Measurements from ENCODE around the gene DLGAP1. TPM values are rescaled to one million over a fixed set of nuclear protein-coding genes. Genes with fewer than 3 reads are reported as not detected.
A peak's percentile ranks its signal among the peaks of the same experiment; 100 is the strongest.

DLGAP1 gene
- total RNA-seq, 1 experiment from 2014 or later, result not detected

DNA sequence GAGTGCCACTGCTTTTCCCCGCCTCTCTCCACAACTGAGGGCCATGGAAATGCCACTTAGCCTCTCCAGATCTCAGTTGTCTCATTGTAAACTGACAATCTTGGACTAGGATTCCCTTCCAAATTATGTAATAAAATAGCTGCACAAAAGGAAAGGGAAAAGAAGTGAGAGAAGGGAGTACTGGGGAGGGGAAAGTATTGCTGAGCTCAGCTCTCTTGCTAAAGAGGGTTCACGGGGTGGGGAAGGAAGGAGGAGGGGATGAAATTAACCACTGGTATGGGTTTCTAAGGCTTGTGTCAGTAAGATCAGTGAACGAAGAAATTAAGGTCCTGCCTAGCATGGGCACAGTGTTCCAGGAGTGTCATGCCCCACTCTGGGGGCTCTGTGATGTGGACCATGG is 587.9 kb downstream of the DLGAP1 start:
- no peak for DNase-seq (ENCODE audit: low spot score)

DNA sequence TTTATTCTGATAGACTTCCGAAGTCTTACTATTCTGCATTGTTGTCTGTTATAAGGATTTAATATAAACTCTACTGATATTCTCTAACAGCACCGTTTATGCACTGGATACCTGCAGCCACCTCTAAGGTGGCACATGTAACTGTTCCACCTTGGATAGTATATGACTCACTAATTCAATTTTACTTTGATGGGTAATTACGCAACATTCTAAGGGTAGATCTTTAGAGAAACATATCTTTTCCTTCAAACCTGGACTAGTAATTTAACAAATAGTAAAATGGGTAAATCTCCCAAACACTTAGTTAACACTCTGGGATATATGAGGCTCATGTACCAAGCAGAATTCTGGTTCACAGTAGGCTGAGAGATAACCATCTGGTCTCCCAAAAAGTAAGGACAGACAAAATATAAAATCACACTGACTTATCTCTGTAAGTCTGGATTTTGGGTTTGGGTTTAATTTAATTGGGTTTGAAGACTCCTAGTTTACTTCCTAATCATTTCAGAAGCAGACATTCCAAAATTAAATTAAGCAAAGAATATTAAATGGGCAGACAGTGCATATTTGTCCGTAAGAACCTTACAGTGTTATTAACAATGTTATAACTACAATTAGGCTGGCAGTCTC is 590.3 kb downstream of the DLGAP1 start:
- DNase-seq (ENCODE audit: low spot score), result no peak

DNA sequence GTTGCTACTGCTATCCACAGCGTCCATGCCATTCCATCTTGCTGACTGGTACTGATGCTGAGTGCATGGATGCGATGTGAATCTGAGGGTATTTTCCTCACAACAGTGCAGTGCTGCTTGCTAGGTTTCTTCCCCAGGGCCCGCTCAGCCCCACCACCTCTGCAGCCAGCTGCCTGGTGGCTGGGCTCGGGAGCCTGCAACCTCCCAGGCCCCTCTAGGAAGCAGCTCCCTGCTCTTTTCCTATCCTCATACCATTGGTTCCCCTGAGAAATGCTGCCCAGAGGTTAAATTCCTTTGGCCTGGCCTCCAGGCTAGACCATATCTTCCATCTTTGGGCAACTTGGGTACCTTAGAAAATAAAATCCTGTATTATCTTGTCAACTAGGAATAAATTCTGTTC is 591.5 kb downstream of the DLGAP1 start:
- no peak for DNase-seq (ENCODE audit: low spot score)

DNA sequence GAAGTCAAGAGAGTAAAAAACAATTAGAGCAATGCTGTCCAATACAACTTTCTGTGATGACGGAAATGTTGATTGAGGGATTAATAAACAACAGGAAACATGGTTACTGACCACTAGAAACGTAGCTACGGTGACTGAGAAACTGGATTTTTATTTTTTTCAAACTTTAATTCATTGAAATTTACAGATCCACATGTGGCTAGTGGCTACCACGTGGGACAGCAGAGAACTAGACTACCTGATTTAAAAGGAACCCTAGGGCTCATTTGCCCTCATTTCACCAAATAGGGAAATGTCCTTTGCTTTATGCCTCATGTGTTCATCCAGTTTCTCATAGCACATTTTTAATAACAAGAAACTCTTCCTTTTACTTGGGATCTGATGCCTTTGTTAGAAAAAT is 592.1 kb downstream of the DLGAP1 start:
- no peak for DNase-seq (ENCODE audit: low spot score)

DNA sequence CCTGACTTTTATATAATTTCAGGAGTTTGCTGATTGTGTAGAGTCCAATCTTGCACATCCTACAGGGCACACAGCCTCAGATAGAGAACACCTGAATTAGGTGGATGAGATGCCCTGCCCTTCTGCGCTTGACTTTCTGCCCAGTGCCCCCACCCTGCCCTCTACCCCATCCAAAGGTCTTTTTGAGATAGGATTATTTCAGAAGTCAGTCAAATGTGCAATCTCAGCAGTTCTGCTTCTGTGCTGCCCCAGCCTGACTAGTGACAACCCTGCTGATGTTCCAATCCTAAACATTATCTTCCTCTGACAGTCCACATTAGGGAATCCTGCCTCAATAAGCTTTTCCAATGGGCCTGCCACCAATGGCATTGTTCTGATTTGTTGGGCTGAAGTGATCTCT is 593.6 kb downstream of the DLGAP1 start:
- DNase-seq (ENCODE audit: low spot score), result no peak

DNA sequence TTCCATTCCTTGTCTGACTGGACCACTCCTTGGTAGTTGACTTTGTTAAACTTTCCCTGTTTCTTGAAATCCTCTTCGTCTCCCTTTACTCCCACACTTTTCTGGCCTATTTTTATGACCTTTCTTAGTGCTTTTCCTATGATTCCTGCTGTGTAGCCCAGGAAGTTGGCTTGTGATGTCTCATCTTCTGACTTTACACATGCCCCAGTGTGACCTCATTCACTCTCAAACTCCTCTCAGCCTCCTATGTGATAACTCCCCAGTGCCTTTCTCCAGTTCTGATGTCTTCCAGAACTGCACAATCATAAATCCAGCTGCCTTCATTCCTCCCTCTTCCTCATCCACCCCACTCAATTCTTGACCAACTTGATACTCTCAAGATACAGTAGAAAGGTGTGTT is 597.6 kb downstream of the DLGAP1 start:
- DNase-seq (ENCODE audit: low spot score), result peak; percentile 19

DNA sequence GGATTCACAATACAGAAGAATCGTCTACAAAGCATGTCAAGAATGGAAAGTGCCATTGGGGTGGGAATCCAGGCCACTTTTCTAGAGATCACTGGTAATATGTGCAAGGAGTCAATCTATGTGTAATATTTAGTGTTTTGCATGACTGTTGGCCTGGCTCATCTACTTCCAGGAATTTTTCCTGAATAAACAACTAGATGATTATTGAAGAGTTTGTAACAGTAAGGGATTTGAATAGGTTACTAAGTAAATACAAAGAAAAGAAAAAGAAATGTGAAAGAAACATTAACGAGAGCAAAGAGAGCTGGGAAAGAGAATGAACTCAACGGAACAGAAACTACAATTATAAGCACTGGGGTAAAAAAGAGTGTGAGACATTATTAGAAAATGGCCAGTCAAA is 599.1 kb downstream of the DLGAP1 start:
- no peak for DNase-seq (ENCODE audit: low spot score)

DNA sequence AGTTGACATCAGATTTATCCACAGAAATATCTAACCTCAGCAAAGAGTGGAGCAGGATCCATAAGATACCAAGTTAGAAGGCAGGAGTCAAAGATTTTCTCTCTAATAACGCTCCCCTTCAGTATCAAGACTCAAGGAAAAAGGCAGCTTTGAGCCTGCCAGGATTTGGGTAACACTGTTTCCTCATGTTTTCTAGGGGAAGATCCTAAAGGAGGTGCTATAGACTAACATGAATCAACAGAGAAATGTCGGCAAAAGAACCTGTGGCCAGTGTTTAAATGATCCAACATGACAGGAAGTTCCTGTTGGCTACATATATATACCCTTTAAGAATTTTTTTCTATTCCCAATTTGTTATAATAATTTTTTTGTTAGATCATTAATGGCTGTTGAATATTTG is 602.8 kb downstream of the DLGAP1 start:
- DNase-seq (ENCODE audit: low spot score), result peak; percentile 8

DNA sequence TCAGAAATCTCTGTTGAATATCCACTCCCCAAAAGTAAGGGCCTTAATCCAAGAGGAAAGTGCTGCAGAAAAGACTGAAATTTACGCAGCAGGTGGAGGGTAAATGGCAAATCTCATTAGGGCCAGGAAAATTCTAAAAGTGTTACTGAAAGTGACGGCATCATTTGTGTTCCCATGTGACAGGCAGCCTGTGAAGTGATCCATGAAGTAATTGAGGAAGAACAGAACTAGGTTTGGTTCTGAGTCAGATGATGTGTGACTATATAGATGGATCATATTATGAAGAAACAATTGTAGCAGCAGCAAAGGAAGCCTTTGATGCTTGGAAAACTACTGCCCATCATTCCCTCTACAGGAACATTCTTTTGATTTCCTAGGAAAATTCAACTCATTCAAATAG is 603.9 kb downstream of the DLGAP1 start:
- DNase-seq (ENCODE audit: low spot score), result no peak

DNA sequence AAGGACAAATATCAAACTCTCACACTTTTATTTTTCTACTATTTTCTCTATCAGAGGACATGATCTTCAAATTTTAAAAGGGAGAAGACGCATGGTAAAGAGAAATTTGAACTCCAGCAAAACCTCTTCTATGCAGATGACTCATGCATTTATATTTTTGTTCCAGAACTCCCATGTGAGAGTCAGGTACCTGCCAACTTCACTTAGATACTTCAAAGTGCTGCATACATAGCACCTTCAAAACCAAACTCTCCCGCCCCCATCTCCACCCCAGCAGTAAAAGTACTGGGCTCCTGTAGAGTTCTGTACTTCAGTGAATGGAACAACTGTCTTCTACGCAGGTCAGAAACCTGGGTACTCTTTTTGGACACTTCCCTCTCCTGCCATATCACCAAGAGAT is 606.8 kb downstream of the DLGAP1 start:
- DNase-seq (ENCODE audit: low spot score), result no peak

DNA sequence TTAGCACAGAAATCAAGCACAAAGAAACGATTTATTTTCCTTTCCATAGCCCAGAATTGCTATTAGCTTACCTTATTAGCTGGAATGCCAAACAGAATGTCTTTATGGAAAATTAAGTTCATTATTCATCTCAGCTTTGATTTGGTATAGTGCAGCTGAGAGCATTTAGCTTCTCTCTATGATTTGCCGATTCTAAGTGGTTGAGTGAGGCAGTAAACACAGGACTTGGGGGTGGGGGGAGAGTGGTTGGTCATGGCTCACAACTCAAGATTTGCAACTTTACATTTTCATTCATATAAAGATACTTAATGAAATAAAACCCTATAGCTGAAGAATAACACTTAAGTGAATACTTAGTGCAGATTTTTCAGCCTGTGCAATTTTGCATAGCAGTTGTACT is 609.9 kb downstream of the DLGAP1 start:
- DNase-seq (ENCODE audit: low spot score), result no peak

DNA sequence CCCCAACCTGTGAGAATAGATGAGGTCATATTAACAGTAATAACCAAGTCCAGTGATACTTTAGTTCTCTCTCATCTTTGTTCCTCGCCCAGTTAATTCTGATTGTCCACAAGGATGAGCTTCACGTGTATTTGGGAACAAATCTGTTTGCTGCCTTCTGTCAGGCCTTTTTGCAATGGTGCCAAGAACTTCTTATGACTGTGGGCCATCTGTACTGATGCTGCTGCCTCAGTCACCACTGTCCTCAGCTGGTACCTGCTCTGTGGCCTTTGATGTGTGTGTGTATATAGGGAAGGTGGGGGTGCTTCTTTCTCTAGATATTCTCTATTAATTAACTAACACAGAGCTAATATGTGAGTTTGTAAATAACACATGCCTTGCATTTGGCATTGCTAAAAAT is 612.3 kb downstream of the DLGAP1 start:
- no peak for DNase-seq (ENCODE audit: low spot score)

DNA sequence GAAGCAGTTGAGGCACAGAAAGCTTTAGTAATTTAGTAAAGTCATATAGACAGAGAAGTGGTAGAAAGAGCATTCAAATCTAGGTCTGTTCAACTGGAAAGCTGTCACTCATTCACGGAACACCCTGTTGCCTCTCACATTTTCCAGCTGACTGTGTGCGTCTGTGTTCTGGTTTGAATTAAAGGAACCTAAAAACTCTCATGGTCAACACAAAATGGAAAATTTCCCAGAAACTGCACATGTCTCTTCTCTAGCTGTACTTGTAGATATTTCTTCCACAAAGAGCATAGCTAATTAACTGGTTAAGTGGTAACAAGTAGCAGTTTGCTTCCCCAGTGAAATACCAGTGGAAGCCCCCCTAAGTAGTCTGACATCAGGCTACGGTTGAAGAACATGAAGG is 614.3 kb downstream of the DLGAP1 start:
- DNase-seq (ENCODE audit: low spot score), result no peak

DNA sequence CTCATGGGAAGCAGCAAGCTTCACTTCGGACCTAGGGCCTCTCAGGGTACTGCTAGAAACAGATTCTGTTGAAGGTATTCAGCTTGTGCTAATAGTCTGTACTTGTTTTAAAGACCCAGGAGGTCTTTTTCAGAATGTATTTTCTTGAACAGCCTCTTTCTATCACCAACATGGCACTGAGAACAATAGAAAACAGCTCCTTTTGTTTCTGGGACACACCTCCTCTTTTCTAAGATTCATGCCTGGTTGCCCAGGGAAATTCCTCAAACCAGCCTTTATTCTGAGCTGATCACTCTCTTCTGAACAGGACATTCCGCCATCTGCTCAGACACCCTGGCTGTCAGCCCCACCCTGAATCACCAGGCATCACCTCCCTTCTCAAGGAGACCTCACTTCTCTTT is 615.5 kb downstream of the DLGAP1 start:
- DNase-seq (ENCODE audit: low spot score), result no peak

DNA sequence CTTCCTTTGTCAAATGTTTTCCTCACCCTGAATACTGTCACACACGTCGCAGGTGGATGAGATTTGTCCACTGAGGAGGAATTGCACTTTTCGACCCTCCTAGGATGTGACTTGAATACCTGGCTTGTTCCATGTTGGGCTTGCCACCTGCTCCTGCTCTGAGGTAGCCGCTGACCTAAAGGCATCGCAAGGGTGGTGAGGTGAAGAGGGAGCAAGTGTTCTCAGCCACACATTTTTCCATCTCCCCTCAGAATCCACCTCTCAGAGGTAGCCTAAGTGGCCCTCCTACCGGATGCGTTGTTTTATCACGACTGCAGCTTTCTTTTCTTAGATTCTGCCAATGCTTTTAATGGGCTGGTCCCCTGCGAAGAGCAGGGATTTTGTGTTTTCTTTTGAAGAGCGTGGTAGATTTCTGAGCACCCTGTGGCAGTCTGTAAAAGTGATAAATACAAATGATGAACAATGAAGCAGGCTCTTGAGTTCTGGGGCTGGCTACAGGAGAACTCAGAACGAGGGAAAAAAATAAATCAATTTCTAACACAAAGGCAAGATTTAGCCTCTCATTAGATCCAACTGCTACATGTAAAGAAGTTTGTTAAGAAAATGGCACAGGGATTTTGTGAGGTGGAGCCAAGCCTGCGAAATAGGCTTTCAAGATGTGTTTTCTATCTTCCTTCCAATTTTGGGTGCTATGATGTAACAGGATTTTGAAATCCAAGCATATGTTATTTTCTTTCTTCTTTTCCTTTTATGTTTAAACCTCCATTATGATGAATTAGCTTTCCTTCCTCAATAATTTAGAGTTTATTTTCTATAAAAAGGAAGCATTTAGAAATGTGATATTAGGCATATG is 618.4 kb downstream of the DLGAP1 start:
- DNase-seq (ENCODE audit: low spot score), result no peak

DNA sequence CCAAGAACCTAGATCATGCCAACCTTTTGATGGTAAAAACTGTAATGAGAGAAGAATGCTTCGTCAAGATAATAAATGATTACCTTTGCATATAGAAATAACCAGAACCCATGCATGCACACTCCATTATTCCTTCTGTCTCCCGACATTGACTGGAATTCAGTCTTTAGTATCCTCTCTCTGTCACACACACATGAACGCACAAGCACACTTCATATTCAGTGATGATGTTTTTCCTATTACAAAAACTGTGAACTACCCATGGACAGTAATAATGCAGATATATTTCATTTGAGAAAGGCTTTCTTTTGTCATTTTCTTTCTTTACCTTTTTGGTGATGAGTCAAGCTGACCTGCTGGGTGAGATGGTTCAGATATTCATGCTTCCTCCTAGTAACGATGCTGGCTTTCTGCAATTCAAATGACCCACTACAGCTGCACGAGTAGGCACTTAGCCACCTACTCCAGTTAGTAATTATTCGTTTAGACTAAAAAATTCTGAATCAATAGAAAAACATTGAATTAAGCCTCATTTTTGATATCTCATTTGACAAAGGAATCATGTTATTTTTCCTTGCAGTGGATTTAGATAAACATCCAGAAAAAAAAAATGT is 623.0 kb downstream of the DLGAP1 start:
- DNase-seq (ENCODE audit: low spot score), result no peak

DNA sequence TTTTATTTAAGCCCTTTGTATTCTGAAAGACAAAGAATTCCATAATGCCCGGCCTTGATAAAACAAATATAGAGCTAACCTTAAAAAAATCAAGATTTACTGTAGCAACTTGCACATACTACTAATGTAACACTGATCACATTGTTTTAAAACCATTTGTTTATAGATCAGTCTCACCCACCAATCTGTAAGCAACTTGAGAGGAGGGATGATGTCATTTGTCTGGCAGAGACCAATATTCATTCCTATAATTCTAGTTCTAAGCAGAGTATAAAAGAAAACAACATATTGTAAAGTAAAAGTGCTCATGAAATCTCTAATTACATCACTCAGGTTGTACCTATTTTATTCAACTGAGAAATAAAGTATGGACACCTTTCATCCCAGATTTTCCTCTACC is 624.5 kb downstream of the DLGAP1 start:
- DNase-seq (ENCODE audit: low spot score), result no peak

DNA sequence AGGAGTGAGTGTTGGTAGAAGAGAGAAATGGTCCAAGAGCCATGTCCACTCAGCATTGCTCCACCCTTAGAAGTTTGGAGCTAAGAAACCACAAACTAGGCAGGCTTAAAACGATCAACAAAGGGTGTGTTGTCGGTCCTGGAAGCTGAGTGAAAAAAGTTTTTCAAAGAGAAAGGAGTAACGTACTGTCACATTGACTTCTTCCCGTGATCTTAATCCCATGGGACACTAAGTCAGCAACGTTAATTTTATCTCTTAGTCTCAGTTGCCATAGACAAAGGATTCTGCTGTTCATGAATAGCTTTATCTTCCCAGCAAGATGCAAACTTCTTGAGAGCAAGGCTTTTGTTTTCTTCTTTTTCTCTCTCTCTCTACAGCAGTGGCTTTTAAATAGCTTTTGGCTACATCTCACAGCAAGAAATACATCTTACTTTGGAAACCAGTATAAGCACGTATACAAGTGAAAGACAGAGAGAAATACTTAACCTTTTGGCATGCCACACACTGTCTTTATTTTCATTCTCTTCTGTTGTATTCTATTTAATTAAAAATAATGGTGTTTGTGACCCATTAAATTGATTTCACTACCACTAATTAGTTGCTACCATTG is 627.8 kb downstream of the DLGAP1 start:
- DNase-seq (ENCODE audit: low spot score), result no peak

DNA sequence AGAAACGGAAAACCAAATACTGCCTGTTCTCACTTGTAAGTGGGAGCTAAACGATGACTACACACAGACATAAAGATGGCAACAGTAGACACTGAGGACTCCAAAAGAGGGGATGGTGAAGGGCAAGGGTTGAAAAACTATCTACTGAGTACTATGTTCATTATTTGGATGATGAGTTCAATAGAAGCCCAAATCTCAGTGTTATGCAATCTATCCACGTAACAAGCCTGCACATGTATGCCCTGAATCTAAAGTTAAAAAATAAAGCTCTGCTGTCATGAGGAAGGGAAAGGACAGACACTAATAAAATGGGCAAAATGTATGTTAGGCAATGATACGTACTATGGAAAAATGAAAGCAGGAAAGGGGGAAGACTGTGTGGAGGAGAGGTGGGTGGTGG is 629.1 kb downstream of the DLGAP1 start:
- DNase-seq (ENCODE audit: low spot score), result no peak

DNA sequence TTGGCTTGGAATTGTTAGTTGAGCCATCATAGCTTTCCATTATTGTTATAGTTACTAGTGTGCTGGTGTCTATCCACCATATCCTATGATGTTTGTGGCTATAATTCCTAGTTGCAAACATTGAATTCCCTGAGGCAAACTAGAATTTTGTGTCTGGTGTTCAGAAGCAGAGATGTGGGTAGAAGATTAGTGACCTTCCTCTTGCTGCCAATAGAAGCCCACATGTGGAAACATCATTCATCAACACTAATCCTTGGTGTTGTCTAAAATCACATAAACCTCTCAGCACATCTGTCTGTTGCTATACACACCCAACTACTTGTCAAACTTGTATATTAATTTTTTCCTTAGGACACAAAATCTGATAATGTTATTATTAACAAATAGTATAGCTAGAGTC is 631.0 kb downstream of the DLGAP1 start:
- DNase-seq (ENCODE audit: low spot score), result no peak

DNA sequence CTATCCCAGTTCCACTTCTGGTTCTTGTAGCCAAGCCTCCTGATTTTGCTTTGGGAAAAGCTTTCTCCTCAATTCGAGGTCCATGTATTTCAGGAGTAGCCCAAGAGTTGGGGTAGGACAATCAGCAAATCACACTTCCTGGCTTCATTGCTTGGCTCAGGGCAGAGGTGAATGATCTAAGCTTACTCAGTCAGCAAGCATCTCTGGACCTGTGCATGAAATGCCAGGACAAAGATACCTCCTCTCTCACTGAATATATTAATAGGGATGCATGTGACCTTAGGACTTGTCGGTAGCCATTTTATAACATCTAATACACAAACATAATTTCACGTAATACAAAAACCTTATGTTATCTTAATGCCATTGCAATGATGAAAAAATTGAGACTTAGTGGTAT is 632.0 kb downstream of the DLGAP1 start:
- DNase-seq (ENCODE audit: low spot score), result no peak

DNA sequence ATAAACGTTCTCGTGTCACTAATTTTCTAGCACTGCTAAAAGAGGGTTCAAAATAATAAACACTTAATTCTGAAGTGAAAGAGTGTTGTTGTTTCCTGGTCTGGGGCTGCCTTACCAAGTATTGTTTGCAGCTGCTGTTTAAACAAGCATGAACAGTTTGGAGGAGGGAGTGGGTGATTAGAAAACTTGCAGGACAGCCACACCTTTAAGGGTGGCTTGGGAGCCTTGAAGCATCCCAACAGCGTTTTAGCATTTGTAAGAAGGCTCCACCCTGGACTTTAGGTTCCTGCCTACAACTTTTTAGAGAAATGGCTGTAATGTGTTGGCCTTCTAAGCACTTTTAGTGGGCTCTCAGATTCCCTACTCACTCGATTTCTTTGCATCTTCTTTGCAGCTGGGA is 633.6 kb downstream of the DLGAP1 start:
- no peak for DNase-seq (ENCODE audit: low spot score)

DNA sequence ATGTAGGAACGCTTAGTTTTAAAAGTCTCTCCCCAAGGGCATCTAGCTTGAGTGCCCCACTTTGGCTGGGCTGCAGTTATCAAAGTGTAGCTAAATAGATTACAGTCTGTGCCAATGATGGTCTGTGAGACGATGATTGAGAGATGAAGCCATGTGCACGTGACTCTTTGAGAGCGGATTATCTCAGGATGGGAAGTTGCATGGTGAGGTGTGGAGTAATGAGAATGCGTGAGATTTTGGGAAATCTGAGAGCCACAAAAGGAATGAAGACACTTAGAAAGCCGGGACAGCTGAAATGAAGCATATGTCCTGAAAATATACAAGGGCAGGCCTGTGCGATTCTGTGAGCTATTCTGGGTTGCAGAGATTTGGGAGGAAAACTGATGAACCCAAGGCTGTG is 635.1 kb downstream of the DLGAP1 start:
- no peak for DNase-seq (ENCODE audit: low spot score)
